Raji (cell line): Measurements from ENCODE around the gene ITFG1.

Experiments used
- POLR2A ChIP-seq: IDR thresholded peaks from 2 replicates; pipeline ENCODE4 v1.6.1; 2011; ENCODE audit warnings: low read depth, low read length, control low read depth; ENCODE audit not compliant: insufficient read depth

Gene ITFG1

DNA sequence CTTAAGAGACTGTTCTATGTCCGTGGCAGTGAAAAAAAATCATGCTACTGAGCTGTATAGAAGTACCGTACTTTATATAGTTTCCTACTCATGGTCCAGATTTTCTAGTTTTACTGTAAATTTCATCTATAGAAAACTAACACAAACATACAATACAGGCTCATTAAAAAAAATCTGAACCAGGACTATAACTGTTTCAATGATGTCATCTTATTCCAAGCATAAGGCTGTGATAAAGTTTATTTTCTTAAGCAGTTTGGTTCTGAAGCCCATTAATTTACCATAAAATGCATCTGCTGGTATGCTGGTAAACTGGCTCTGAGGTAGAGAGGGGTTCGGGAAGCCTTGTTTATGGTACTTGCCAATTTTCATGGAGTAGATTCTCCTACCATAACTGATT lies 300.4 kb downstream of the ITFG1 start:
- no peak for TF ChIP-seq POLR2A

DNA sequence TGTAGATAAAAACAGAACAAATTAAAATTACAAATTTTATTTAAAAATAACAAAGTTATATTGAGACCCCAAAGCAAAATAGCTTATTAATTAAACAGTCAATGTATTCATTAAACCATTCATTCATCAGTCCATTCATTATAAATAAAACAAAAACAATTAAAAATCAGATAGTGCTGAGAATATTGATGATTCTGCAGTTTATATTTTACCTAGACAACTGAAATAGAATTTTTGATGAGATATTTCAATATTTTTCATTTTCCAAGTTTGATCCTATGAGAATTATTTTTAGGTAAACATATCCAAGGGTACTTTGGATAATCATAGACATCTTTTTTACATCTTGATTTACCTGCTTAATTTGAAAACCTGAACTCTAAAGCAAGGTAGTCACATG lies 301.9 kb downstream of the ITFG1 start:
- TF ChIP-seq POLR2A: no peak

DNA sequence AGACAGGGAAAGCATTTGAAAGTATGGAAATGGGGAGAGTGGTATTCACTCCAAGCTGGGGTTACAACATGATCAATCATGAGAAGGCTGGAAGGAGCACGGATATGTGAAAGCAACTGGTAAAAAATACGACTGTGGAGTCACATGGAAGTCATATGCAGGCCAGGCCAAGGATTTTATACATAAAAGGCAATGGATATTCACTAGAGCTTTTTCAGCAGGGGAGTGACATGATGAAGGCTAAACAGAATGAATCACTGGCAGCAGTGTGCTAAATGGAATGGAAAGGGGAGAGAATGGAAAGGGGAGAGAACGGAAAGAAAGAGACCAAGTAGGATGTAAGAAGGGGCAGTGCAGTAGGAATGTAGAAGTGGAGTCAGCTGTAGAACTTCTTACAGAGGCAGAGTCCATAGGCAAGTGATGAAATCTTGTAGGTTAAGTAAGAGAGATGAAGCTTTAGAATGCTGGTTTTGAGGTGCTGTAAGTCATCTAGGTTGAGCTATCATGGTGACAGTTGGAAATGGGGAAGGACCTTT lies 304.1 kb downstream of the ITFG1 start:
- no peak for TF ChIP-seq POLR2A

DNA sequence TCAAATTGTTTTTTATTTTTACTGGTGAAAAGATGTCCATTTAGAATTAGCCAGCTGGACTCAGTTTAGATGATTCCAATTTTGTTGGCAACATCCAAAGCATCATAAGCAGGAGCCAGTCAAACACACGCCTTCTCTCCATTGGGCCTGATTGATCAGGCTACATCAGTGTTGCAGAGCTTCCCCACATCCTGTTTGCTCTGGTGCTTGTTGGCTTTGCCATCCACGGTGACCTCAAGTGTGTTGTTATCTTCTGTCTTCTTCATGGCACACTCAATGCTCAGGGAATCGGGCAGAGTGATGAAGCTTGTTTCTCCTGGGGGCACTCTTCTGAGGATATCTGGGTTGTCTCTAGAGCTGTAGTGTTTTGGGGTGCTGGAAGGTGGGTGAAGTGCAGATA lies 310.8 kb downstream of the ITFG1 start:
- no peak for TF ChIP-seq POLR2A

DNA sequence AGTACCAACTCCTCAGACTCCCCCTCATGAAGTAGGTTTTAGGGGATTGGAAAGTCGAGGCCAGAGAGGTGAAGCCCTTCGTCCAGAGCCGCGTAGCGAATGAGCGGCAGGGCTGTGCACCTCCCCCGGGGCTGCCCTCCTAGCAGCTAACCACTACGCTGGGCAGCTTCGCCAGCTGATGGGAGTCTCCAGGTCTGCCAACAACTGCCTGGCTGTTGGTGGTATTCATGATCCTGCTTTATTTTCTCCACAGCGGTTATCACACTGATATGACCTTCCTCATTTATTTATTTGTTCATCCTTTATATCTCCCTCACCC lies 316.3 kb downstream of the ITFG1 start:
- TF ChIP-seq POLR2A: no peak

DNA sequence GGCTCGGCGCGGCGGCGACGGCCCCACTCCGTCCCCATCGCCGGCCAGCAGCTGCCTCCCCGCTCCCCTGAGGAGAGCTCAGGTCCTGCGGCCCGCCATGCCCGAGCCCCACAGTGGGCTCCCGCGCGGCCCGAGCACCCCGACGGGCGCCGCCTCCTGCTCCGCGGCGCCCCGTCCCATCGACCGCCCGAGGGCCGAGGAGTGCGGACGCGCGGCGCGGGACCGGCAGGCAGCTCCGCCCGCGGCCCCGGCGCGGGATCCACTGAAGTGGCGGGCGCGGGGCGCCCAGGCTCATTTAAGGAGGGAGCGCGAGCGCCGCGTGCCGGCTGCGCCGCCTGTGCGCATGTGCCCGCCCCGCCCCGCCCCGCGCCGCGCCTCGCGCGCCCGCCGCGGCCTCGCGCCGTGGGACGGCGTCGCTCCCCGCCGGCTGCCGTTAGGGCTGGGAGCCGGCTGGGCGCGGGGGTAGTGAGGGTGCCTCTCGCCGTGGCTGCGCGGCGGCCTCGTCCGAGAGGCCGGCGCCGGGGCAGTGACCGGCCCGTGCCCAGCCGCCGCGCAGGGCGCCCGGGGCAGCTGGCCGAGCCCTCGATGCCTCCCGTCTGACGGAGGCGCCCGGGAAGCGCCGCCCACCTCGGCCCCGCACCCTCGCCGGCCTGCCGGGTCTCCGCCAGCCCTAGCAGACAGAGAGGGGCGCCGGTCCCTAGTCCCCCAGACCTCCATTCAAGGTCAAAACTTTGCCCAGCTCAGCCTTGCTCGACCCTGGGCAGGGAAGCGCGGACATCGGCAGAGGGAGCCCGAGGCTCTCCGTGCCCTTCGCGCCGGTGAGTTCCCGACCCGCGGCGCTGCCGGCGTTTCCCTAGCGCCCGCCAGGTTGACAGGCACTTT lies 316.9 kb downstream of the ITFG1 start, which contains the start of gene NETO2:
TSS of gene NETO2 (minus strand) at position 269 of the 882 bp plus-strand sequence. CDS start 333 bp downstream, outside the sequence.
- TF ChIP-seq POLR2A: peak; percentile 65; the same call in 1 of the 2 replicates

DNA sequence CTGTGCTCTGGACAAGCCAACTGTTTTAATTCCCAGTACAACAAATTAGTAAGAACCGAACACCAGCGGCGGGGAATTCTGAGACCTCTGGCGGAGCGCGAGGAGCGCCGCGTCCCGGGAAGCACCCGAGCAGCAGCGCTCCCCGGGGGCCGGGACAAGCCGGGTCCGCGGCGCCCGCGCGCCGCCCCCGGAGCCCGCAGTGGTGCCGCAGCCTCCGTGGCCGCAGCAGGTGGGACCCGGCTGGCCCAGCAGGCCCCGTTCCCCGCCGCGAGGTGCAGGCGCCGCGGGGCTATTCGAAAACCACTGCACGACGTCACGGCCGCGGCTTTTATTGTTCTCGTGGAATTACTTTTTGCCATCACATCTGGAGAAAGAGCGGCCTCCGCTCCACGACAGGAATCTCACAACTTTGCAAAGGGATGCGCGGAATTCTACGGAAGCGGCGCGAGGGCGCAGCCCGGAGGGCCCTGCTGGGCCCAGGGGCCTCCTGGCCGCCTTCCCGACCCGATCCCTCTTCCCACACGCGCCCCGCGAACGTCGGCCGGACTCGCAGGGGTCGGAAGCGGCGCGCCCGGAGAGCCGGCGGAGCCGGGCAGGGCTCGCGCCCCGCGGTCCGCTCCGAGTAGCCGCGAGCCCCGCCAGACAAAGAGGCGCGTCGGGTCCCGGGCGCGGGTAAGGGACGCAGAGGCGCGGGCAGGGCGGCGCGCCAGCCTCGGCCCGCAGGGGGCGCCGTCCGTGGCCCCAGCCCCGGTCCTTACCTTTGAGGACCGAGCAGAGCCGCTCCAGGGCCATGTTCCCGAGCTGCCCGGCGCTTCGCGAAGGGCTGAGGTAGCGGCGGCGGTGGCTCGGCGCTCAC lies 317.8 kb downstream of the ITFG1 start:
- TF ChIP-seq POLR2A: no peak

DNA sequence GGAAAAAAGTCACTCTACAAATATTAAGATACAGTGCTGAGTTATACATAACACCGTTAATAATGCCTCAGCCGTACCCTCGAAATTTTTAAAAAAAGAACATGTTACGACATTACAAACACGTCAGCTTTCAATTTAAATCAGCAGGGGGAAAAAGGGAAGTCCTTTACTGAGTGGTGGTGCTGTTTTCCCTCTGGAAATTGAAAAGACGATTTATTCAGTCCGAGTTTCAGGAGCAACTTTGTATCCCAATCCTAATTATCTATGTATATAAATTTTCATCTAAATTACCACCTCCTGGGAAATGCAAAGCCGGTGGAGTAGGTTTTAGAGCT lies 318.4 kb downstream of the ITFG1 start:
- no peak for TF ChIP-seq POLR2A

DNA sequence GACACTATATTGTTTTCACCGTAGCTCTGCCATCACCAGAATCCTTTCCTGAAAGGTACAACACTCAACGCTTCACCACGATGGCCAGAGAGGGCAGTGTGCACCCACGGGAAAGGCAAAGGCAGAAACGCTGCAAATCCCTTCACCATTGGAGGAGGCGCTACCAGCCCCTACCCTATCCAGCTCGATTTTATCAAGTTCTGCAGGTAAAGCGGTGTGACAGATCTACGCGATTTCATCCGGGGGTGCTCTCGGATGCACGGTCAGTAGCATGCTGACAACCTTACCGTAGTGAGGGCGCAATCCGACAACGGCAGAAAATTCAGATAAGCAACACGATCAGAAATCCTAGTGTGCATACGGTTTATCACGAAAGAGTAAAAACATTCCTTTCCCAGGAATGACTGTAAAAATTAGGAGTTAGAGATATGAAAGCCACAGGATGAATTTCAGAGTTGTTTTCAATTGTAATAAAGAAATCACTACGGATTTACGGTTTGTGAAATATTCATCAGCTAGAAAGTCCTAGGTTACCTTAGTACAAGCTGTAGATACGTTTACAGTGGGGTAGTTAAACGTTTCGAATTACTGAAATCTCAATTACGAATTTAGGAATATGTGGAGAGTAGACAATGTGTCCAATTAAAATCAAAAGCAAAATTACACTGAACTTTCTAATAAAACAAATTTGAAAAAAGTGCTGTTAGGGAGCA lies 318.9 kb downstream of the ITFG1 start:
- peak; percentile 74 for TF ChIP-seq POLR2A

DNA sequence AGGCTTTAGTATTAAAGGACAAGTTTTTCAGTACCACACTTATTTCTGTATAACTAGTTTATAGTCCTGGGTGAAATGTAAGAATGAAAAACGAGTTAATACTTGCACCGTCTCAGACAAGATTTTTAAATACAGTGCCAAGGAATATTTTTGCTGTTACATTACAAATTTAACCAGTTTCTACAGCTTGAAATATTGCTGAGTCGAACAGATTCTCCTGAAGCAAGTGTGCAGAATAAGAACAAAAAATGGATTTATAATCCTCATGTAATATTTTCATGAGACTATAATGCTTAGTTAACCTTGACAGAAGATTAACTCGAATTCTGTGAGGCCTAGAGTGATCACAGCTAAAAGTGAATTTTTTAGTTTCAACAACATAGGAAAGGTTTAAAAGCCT lies 320.2 kb downstream of the ITFG1 start:
- no peak for TF ChIP-seq POLR2A

DNA sequence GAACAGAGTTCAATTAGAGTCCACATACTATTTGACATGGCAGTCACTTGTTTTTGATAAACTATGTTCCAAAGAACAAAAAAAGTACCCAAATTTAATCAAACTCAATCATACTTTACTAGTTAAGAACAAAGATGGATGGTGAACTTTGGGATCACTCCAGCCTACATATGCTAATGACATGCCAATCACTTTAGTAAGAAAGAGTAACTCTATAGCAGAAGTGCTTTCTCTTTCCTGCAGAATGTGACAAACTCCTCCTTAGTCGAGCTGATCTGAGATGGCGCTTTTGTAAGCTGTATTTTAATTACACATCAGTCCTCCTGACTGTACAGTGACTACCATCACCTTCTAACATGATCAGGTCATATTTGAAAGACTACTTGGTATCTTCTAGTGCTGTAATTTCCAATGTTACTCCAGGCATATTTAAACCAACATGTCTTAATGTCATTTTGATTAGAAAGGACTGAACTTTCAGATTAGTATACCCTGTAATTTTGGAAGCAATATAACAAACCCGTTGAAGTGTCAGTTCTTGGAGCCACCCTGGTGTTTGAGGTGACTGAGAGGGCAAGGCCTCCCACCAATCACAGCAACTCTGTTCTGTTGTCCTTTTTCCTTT lies 321.2 kb downstream of the ITFG1 start:
- no peak for TF ChIP-seq POLR2A

DNA sequence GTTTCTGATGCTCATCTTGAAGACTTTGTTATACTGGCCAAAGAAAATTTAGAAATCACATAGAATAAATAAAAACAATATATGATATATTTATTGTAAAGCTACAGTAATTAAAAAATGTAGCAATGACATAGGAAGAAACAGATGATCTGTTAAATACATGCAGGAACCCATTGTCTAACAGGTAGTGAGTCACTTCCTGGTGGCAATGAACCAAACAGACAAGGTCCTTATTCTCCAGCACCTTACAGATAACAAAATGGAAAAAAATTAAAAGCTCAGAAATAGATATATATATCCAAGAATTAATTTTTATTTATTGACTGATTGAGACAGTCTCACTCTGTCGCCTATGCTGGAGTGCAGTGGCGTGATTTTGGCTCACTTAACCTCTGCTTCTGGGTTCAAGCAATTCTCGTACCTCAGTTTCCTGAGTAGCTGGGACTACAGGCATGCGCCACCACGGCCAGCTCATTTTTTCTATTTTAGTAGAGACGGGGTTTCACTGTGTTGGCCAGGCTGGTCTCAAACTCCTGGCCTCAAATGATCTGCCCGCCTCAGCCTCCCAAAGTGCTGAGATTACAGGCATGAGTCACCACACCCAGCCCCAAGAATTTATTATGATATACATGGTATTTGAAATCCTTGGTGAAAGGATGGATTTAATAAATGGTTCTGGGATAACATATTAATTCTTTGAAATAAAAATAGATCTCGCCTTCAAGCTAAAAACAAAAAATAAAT lies 324.6 kb downstream of the ITFG1 start:
- TF ChIP-seq POLR2A: no peak

DNA sequence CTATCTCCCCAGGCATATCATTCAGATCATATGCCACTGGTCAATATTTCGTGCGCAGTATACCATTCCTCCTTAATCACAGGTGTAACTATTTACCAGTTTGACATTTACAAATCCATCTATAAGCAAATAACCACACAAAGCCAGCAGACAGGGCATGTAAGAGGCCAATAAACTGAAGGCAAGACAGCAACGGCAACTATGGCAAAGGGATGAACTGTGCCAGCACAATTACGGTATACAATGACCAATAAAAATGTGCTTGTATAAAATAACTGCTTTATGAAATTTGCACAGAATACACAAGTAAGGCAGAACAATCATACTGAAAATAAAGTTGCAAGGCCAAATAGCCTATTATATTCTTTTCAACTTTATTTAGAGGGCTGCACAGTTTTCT lies 326.3 kb downstream of the ITFG1 start:
- no peak for TF ChIP-seq POLR2A

DNA sequence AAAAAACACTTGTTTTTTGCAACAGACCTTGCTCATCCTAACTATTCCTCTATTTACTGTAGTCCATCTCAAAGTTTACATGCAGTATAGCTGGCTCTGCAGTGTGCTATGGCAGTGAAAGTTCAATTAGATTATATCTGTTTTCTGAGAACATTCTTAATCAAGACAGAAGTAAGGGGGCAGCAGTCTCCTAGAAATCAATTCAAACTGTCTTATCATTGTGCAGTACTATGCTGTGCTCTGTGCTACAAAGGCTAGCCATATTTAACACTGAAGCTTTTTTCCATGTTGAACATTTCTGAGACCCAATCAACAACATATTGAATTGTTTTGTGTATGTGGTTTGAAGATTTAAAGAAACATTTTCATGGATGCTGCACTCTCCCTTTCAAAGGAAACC lies 328.6 kb downstream of the ITFG1 start:
- no peak for TF ChIP-seq POLR2A
